ENCODE data around the gene PPM1B. TPM values are rescaled to one million over a fixed set of nuclear protein-coding genes. Genes with fewer than 3 reads are reported as not detected.

Gene PPM1B
- total and polyA plus RNA-seq, 2 of the 13 experiments (the other 11 are each of a cell fraction or from before 2014, with no cell fraction given) = 24.4 to 25.0 TPM

- Histone ChIP-seq H3K4me3 (replicated peaks in 1 of 3; ENCODE audit: insufficient read depth in 1 of 3, low read depth in 2 of 3, low read length in 3 of 3) (no peak overlapping the region), H3K9ac (ENCODE audit: insufficient read depth, low read depth, low read length) (no peak overlapping the region), H2AFZ (ENCODE audit: low read length) (no peak overlapping the region), H3K27ac (ENCODE audit: extremely low read length, insufficient read depth, low read length) (no peak overlapping the region), H3K4me2 (ENCODE audit: low read depth, low read length) (no peak overlapping the region), H4K20me1 (ENCODE audit: insufficient read depth, low read length) (no peaks in the 10 kb centered on the region; the same call in 1 of the 2 replicates), H3K36me3 (replicated peaks in 1 of 2; ENCODE audit: control insufficient read depth in 1 of 2, insufficient read depth in 2 of 2, low read length in 2 of 2) (peaks cover 0 to 1% of the 10 kb centered on the region in 2 experiments; a peak in 2 of 5 replicates), H3K79me2 (ENCODE audit: insufficient read depth, low read length) (peaks cover 82% of the 10 kb centered on the region), H3K27me3 (ENCODE audit: control insufficient read depth in 1 of 2, insufficient read depth in 2 of 2, low read length in 2 of 2) (no peaks in the 10 kb centered on the region), H3K4me1 (ENCODE audit: insufficient read depth, low read length) (peaks cover 4% of the 10 kb centered on the region; the same call in 1 of the 2 replicates), H3K9me3 (ENCODE audit: low read length) (no peaks in the 10 kb centered on the region)
- intact Hi-C loops (cut with micrococcal nuclease; ENCODE audit: unreplicated experiment) = no loop called here
- TF ChIP-seq FOXO4 (CRISPR knock-in tag; conservative IDR thresholded peaks at IDR 0.05) = no peak
- TF ChIP-seq MED8 (CRISPR knock-in tag; IDR thresholded peaks at IDR 0.05; ENCODE audit: insufficient replicate concordance) = no peak
- TF ChIP-seq SP5 (CRISPR knock-in tag; IDR thresholded peaks at IDR 0.05; ENCODE audit: borderline replicate concordance, low read depth) = no peak
- no peak for TF ChIP-seq PHF5A (CRISPR knock-in tag; IDR thresholded peaks at IDR 0.05; ENCODE audit: low read depth, unreplicated experiment)
- TF ChIP-seq THAP9 (CRISPR knock-in tag; IDR thresholded peaks at IDR 0.05; ENCODE audit: borderline replicate concordance) = no peak
- TF ChIP-seq ATF3 (CRISPR knock-in tag; IDR thresholded peaks at IDR 0.05) = no peak
- TF ChIP-seq RFX3 (CRISPR knock-in tag; IDR thresholded peaks at IDR 0.05) = no peak
- TF ChIP-seq ZNF138 (CRISPR knock-in tag; IDR thresholded peaks at IDR 0.05; ENCODE audit: low read depth) = no peak
- no peak for TF ChIP-seq ZFP36L2 (CRISPR knock-in tag; IDR thresholded peaks at IDR 0.05)
- TF ChIP-seq HDAC6 (IDR thresholded peaks at IDR 0.05; ENCODE audit: low read depth, low read length) = no peak
- TF ChIP-seq MTA1 (CRISPR knock-in tag; IDR thresholded peaks at IDR 0.05; ENCODE audit: borderline replicate concordance) = no peak
- TF ChIP-seq NBN (conservative IDR thresholded peaks at IDR 0.05) = no peak
- TF ChIP-seq ZNF572 (CRISPR knock-in tag; IDR thresholded peaks at IDR 0.05) = no peak
- no peak for TF ChIP-seq SATB2 (CRISPR knock-in tag; IDR thresholded peaks at IDR 0.05)
- TF ChIP-seq ZNF143 (CRISPR knock-in tag; IDR thresholded peaks at IDR 0.05) = no peak
- TF ChIP-seq TEAD3 (CRISPR knock-in tag; optimal IDR thresholded peaks at IDR 0.05; ENCODE audit: borderline replicate concordance) = no peak
- TF ChIP-seq ZHX1 (CRISPR knock-in tag; IDR thresholded peaks at IDR 0.05; ENCODE audit: low read depth) = no peak
- TF ChIP-seq ZSCAN20 (CRISPR knock-in tag; IDR thresholded peaks at IDR 0.05; ENCODE audit: borderline replicate concordance) = no peak
- TF ChIP-seq FOXP1 (IDR thresholded peaks at IDR 0.05) = no peak
- no peak for TF ChIP-seq FOXP1 (CRISPR knock-in tag; IDR thresholded peaks at IDR 0.05)
- DNase-seq (ENCODE audit: low spot score) (no peak), FAIRE-seq (no peak), ATAC-seq (no peak)
- 98% methylated on average over 4 of the region's 4 CpGs for WGBS (ENCODE audit: low lambda C conversion rate)
- in situ Hi-C loops (cut with HindIII; ENCODE audit: extremely low pct_ligation_motif_present, low pct_unique_long_range_greater_than_20kb) = no loop called here
- POLR2A ChIA-PET = no interaction called here
- BruUV-seq (replicated peaks) = no TSS peak
- CTCF ChIA-PET (ENCODE audit: low intra/inter-chr PET ratio, low total read pairs) = no interaction called here
These were observed 20.4 kb downstream of the PPM1B start for GRCh38 chr2:44189104-44189503.
